GM12875 (cell line): ENCODE results near the gene BTF3L4.

Experiments used
- H3K4me3 ChIP-seq: one replicate; pipeline ENCODE4 v1.5.1; 2011; ENCODE audit warnings: low read depth, low read length, control low read depth
- CTCF ChIP-seq: IDR thresholded peaks from 2 replicates; pipeline ENCODE4 v1.5.1; 2011; ENCODE audit warnings: low read depth, mild to moderate bottlenecking, control low read depth, inconsistent platforms, low read length, moderate library complexity, borderline replicate concordance; ENCODE audit not compliant: insufficient read depth

Gene BTF3L4

GRCh38 chr1:52102336-52103013, 46.4 kb downstream of the BTF3L4 start:
- TF ChIP-seq CTCF, result no peak

GRCh38 chr1:52111492-52111891, 55.4 kb downstream of the BTF3L4 start:
- no peak overlapping the region for H3K4me3 ChIP-seq
- no peak for TF ChIP-seq CTCF

More at GRCh38 chr1:52102336-52103013, 46.4 kb downstream of the BTF3L4 start:
- H3K4me3 ChIP-seq, result no peak overlapping the region

GRCh38 chr1:52112489-52112888, 56.4 kb downstream of the BTF3L4 start:
- no peak overlapping the region for H3K4me3 ChIP-seq
- no peak for TF ChIP-seq CTCF

GRCh38 chr1:52119301-52120079, 63.4 kb downstream of the BTF3L4 start:
- H3K4me3 ChIP-seq, result no peak overlapping the region
- TF ChIP-seq CTCF, result no peak

GRCh38 chr1:52122384-52122783, 66.3 kb downstream of the BTF3L4 start:
- TF ChIP-seq CTCF, result no peak

GRCh38 chr1:52123622-52124021, 67.5 kb downstream of the BTF3L4 start:
- no peak overlapping the region for H3K4me3 ChIP-seq
- no peak for TF ChIP-seq CTCF

More at GRCh38 chr1:52122384-52122783, 66.3 kb downstream of the BTF3L4 start:
- no peak overlapping the region for H3K4me3 ChIP-seq
